ENCODE results near the gene AFF2.
"Not testable (repeated sequence)": the region's sequence is repeated elsewhere in the genome, so short reads cannot be mapped to it uniquely, and the experiment has no call there.

Gene AFF2

DNA sequence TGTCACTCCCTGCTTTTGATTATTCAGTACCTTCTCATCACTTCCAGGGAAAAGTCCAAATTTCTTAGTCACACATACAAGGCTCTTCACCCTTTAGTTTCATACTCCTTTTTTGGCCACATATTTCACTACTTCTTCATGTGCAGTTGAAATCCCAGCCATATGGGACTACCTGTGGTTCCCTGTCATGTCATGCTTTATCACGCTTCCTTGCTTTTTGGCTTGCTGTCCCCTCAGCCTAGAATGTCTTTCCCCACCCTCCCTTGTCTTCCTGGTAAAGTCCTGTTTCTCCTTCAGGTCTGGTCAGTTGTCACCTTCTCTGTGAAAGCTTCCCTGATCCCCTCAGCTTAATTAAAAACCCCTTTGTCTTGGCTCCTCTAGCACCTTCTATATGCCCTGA is 163.8 kb downstream of the AFF2 start:
- TF ChIP-seq, protein P1, sequence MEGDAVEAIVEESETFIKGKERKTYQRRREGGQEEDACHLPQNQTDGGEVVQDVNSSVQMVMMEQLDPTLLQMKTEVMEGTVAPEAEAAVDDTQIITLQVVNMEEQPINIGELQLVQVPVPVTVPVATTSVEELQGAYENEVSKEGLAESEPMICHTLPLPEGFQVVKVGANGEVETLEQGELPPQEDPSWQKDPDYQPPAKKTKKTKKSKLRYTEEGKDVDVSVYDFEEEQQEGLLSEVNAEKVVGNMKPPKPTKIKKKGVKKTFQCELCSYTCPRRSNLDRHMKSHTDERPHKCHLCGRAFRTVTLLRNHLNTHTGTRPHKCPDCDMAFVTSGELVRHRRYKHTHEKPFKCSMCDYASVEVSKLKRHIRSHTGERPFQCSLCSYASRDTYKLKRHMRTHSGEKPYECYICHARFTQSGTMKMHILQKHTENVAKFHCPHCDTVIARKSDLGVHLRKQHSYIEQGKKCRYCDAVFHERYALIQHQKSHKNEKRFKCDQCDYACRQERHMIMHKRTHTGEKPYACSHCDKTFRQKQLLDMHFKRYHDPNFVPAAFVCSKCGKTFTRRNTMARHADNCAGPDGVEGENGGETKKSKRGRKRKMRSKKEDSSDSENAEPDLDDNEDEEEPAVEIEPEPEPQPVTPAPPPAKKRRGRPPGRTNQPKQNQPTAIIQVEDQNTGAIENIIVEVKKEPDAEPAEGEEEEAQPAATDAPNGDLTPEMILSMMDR (IDR thresholded peaks at IDR 0.05; ENCODE audit: low read depth, low read length) = no peak
- DNase-seq (ENCODE audit: low read depth, low spot score) = no peak
- H3K4me3 ChIP-seq (ENCODE audit: low read depth, low read length) = no peak overlapping the region
- in situ Hi-C loops (cut with HindIII; ENCODE audit: low sequenced_read_pairs) = no loop called here

DNA sequence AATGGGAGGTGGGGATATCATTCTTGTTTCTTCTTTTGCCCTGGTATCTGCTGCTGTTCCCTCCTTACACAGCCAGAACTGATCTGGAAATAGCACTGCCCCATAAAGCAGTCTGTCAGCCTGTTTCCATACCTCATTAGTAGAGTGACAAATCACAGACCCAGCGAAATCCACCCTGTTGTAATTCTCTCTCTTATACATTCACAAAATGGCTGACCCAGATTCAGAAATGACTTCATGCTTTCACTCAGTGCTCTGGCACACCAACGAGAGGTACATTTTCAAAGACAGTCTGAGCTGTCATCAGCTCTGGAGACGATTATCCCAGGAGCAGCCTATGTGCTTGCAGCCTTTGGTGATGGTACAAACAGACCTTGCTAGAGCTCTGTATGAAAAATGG is 164.6 kb downstream of the AFF2 start:
- in situ Hi-C loops (cut with HindIII; ENCODE audit: low sequenced_read_pairs) = no loop called here
- TF ChIP-seq, protein P1 (IDR thresholded peaks at IDR 0.05; ENCODE audit: low read depth, low read length) = no peak

DNA sequence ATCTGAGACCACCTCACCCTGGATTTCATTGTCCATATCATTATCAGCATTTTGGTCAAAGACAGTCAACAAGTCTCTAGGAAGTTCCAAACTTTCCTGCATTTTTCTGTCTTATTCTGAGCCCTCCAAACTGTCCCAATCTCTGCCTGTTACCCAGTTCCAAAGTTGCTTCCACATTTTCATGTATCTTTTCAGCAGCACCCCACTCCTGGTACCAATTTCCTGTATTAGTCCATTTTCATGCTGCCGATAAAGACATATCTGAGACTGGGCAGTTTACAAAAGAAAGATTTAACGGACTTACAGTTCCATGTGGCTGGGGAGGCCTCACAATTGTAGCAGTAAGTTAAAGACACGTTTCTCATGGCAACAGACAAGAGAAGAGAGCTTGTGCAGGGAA is 168.8 kb downstream of the AFF2 start:
- in situ Hi-C loops (cut with HindIII; ENCODE audit: low sequenced_read_pairs); H3K4me3 ChIP-seq (ENCODE audit: low read depth, low read length); DNase-seq (ENCODE audit: low read depth, low spot score): not testable (repeated sequence)

More for the DNA sequence above, 164.6 kb downstream of the AFF2 start:
- no peak for DNase-seq (ENCODE audit: low read depth, low spot score)
- H3K4me3 ChIP-seq (ENCODE audit: low read depth, low read length) = no peak overlapping the region

DNA sequence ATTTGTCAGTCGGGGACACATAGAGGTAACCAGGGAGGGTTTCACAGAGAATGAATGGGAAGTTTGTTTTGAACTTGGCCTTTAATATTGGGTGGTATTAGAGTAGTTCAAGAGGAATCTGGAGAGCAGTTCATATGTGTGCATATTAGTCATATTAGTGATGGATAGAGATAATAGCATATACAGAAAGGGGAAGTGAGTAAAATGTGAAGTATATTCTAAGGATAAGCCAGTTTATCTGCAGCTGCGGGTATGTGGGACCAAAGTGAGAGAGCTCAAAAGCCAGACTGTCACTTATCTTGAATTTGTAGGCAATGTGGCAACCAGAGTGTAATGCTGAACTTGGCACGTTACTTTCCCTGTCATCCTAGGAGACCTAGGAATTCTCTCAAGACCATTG is 169.9 kb downstream of the AFF2 start:
- no peak overlapping the region for H3K4me3 ChIP-seq (ENCODE audit: low read depth, low read length)
- in situ Hi-C loops (cut with HindIII; ENCODE audit: low sequenced_read_pairs) = no loop called here
- no peak for DNase-seq (ENCODE audit: low read depth, low spot score)
- TF ChIP-seq, protein P1 (IDR thresholded peaks at IDR 0.05; ENCODE audit: low read depth, low read length) = no peak

DNA sequence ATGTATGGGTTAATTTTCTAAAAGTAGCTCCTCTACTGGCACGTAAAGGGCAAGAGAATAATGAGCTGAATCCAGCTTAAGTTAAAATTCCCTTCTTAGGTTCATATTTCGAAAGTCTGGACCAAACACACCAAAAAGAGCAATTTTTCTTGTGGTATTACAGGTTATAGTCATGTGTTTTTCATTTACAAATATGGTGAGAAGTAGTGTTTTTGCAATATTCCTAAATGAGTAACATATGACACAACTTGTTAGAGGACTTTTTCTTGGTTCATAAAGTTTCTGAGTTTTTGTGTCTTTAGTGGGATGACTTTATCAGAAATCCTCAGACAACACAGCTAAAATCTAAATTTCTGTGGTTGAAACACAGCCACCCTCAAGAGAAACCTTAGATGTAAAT is 172.1 kb downstream of the AFF2 start:
- DNase-seq (ENCODE audit: low read depth, low spot score) = no peak
- TF ChIP-seq, protein P1 (IDR thresholded peaks at IDR 0.05; ENCODE audit: low read depth, low read length) = no peak
- in situ Hi-C loops (cut with HindIII; ENCODE audit: low sequenced_read_pairs) = no loop called here
- no peak overlapping the region for H3K4me3 ChIP-seq (ENCODE audit: low read depth, low read length)

DNA sequence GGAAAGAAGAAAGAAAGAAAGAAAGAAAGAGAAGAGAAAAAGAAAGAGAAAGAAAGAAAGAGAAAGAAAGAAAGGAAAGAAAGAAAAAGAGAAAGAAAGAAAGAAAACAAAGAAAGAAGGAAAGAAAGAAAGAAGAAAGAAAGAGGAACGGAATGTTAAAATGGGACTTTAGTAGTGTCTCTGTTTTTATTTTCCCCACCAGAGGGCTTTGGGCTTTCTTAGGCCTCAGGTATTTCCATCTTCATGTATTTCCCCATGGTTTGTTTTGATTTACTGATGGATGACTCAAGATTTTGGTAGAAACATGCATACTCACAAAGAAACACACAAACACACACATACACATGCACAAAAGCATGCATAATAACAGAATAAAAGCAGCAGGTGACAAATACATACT is 181.2 kb downstream of the AFF2 start:
- DNase-seq (ENCODE audit: low read depth, low spot score) = no peak
- TF ChIP-seq, protein P1 (IDR thresholded peaks at IDR 0.05; ENCODE audit: low read depth, low read length) = no peak
- in situ Hi-C loops (cut with HindIII; ENCODE audit: low sequenced_read_pairs) = no loop called here
- no peak overlapping the region for H3K4me3 ChIP-seq (ENCODE audit: low read depth, low read length)

DNA sequence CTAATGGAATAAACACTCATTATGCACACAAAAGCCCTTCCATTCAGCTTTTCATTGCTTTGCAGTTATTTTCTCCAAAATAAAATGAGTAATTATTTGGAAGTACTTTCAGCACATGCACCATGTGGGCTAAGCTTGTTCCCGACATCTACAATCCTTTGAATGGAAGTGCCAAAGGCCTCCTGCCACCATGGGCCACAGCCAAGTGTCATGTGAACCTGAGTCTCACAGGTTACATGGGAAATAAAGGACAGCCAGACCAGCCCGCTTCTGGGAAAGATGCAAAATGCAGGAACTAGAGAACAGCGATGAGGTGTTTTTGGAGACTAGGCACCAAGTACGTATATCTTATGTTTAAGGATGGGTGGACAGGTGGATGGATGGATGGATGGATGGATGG is 181.8 kb downstream of the AFF2 start:
- no peak for DNase-seq (ENCODE audit: low read depth, low spot score)
- TF ChIP-seq, protein P1 (IDR thresholded peaks at IDR 0.05; ENCODE audit: low read depth, low read length) = no peak
- in situ Hi-C loops (cut with HindIII; ENCODE audit: low sequenced_read_pairs) = no loop called here
- no peak overlapping the region for H3K4me3 ChIP-seq (ENCODE audit: low read depth, low read length)
